Natural killer cell (primary cell): Measurements from ENCODE around the gene PDE9A. TPM values are rescaled to one million over a fixed set of nuclear protein-coding genes. Genes with fewer than 3 reads are reported as not detected.

Experiments
- ATAC-seq, 3 donors: fragments of 150-1000 bp in 2 of 3; fragments of 200-7000 bp in 1 of 3; cut with Tn5 transposase; 1 replicate in 1 of 3; 2 replicates in 2 of 3; pipeline ENCODE4 v1.10.0; 2021; ENCODE audit warnings: mild to moderate bottlenecking in 2 of 3, moderate library complexity in 2 of 3
- DNase-seq, 2 donors: peaks; one replicate each; pipeline versions ENCODE4 v3.0.0 to v3.0.0-alpha.2; 2013 to 2021; ENCODE audit warnings: mixed read lengths in 1 of 2
- H3K27ac ChIP-seq: one replicate; pipeline ENCODE4 v1.5.1; 2013; ENCODE audit warnings: mild to moderate bottlenecking, low read length
- H3K27me3 ChIP-seq: one replicate; pipeline ENCODE4 v1.6.1; 2013; ENCODE audit warnings: low read length; ENCODE audit not compliant: control insufficient read depth, insufficient read depth
- H3K36me3 ChIP-seq: one replicate; pipeline ENCODE4 v1.6.1; 2013; ENCODE audit warnings: low read length; ENCODE audit not compliant: control insufficient read depth, insufficient read depth
- H3K4me1 ChIP-seq: one replicate; pipeline ENCODE4 v1.6.1; 2013; ENCODE audit warnings: low read length; ENCODE audit not compliant: control insufficient read depth, insufficient read depth
- H3K4me3 ChIP-seq: one replicate; pipeline ENCODE4 v1.5.1; 2013; ENCODE audit warnings: low read length
- H3K9me3 ChIP-seq: one replicate; pipeline ENCODE4 v1.6.1; 2013; ENCODE audit warnings: low read length; ENCODE audit not compliant: control insufficient read depth, insufficient read depth
- H3K27ac Mint-ChIP-seq, 2 donors: one replicate each; pipeline ENCODE4 v1.8.0; 2022; ENCODE audit warnings: mild to moderate bottlenecking in 2 of 2, mixed read lengths in 2 of 2, moderate library complexity in 1 of 2
- H3K27me3 Mint-ChIP-seq, 2 donors: one replicate each; pipeline ENCODE4 v1.8.0; 2022; ENCODE audit warnings: low read depth in 2 of 2, mixed read lengths in 2 of 2
- H3K36me3 Mint-ChIP-seq: one replicate; pipeline ENCODE4 v1.8.0; 2022; ENCODE audit warnings: mixed read lengths
- H3K4me1 Mint-ChIP-seq, 2 donors: one replicate each; pipeline ENCODE4 v1.8.0; 2022; ENCODE audit warnings: mixed read lengths in 2 of 2
- H3K4me3 Mint-ChIP-seq: one replicate; pipeline ENCODE4 v1.8.0; 2022; ENCODE audit warnings: mild to moderate bottlenecking, moderate library complexity, mixed read lengths
- H3K9me3 Mint-ChIP-seq, 2 donors: one replicate each; pipeline ENCODE4 v1.8.0; 2022; ENCODE audit warnings: mixed read lengths in 2 of 2
- CTCF ChIP-seq: fragments of 200-600 bp; IDR thresholded peaks from one replicate; pipeline ENCODE4 v1.8.0; 2022; ENCODE audit warnings: antibody characterized with exemption
- WGBS: methylation state at CpG from one replicate; pipeline ENCODE4 v1.1.7; 2013; ENCODE audit warnings: missing lambda C conversion rate; ENCODE audit not compliant: insufficient coverage; 5-methylcytosine and 5-hydroxymethylcytosine counted together
- intact Hi-C: fragments of 100-400 bp; cut with micrococcal nuclease; formaldehyde crosslinking; loops from one replicate; pipeline ENCODE4 v1.14.2; 2022
- total RNA-seq, 4 donors: library from RNA; stranded (reverse); fragments of 120-200 nt in 1 of 4; gene quantifications; one replicate each; pipeline versions ENCODE4 v1.2.3 to v1.2.4, GENCODE V29; 2013 to 2022

PDE9A gene
- total RNA-seq, 3 donors from 2014 or later (not counting 1 experiment from before 2014, with no cell fraction given) = 1.0 to 4.1 (median 1.2) TPM

- 89% methylated on average over 11 of the region's 12 CpGs for WGBS
- H3K27ac Mint-ChIP-seq = no peak overlapping the region
- H3K4me1 ChIP-seq = peaks cover 11% of the 10 kb centered on the region
- DNase-seq (no peak), ATAC-seq (no peak)
- H3K36me3 Mint-ChIP-seq = no peaks in the 10 kb centered on the region
- H3K36me3 ChIP-seq = no peaks in the 10 kb centered on the region
- no peak for TF ChIP-seq CTCF
- H3K27ac ChIP-seq = no peak overlapping the region
- H3K27me3 Mint-ChIP-seq = peaks cover 0 to 3% of the 10 kb centered on the region in 2 donors
- no peak overlapping the region for H3K4me3 ChIP-seq
- no peaks in the 10 kb centered on the region for H3K9me3 Mint-ChIP-seq
- H3K4me1 Mint-ChIP-seq = peaks cover 7 to 20% of the 10 kb centered on the region in 2 donors
- H3K27me3 ChIP-seq = no peaks in the 10 kb centered on the region
- H3K4me3 Mint-ChIP-seq = no peak overlapping the region
- H3K9me3 ChIP-seq = no peaks in the 10 kb centered on the region
- intact Hi-C loops = loop anchor here (10.0 kb wide), 1 partner anchor 103 kb away; no protein-coding TSS in a partner anchor
Observed at GRCh38 chr21:42732033-42732410, 78.6 kb downstream of the PDE9A start.

GRCh38 chr21:42733037-42733627, 79.7 kb downstream of the PDE9A start:
- TF ChIP-seq CTCF = no peak
- Mint-ChIP-seq H3K27ac (no peak overlapping the region), H3K36me3 (no peaks in the 10 kb centered on the region), H3K4me1 (peaks cover 7 to 29% of the 10 kb centered on the region in 2 donors), H3K9me3 (no peaks in the 10 kb centered on the region), H3K27me3 (peaks cover 0 to 3% of the 10 kb centered on the region in 2 donors), H3K4me3 (no peak overlapping the region)
- no peaks in the 10 kb centered on the region for H3K9me3 ChIP-seq
- 97% methylated on average over 2 of the region's 7 CpGs for WGBS
- DNase-seq = no peak
- no peak for ATAC-seq
- no peaks in the 10 kb centered on the region for H3K27me3 ChIP-seq
- H3K36me3 ChIP-seq = no peaks in the 10 kb centered on the region
- H3K4me1 ChIP-seq = peaks cover 14% of the 10 kb centered on the region
- H3K4me3 ChIP-seq = no peak overlapping the region
- intact Hi-C loops = loop anchor here (10.0 kb wide), 1 partner anchor 102 kb away; no protein-coding TSS in a partner anchor
- no peak overlapping the region for H3K27ac ChIP-seq

GRCh38 chr21:42733874-42734273, 80.5 kb downstream of the PDE9A start:
- no peaks in the 10 kb centered on the region for H3K36me3 Mint-ChIP-seq
- Histone ChIP-seq H3K4me3 (no peak overlapping the region), H3K36me3 (no peaks in the 10 kb centered on the region), H3K27me3 (no peaks in the 10 kb centered on the region), H3K9me3 (no peaks in the 10 kb centered on the region), H3K27ac (peak overlapping the region; percentile 9), H3K4me1 (peaks cover 19% of the 10 kb centered on the region)
- H3K9me3 Mint-ChIP-seq = no peaks in the 10 kb centered on the region
- H3K27ac Mint-ChIP-seq = peak overlapping the region in 1 of 2 donors; percentile 86
- no peak for TF ChIP-seq CTCF
- WGBS = 89% methylated on average over 7 of the region's 7 CpGs
- DNase-seq (no peak), ATAC-seq (no peak)
- peaks cover 0 to 3% of the 10 kb centered on the region in 2 donors for H3K27me3 Mint-ChIP-seq
- intact Hi-C loops = loop anchor here (10.0 kb wide), 1 partner anchor 101 kb away; no protein-coding TSS in a partner anchor
- peaks cover 7 to 34% of the 10 kb centered on the region in 2 donors for H3K4me1 Mint-ChIP-seq
- H3K4me3 Mint-ChIP-seq = no peak overlapping the region
